Measurements from ENCODE around the gene ANKS6. TPM values are rescaled to one million over a fixed set of nuclear protein-coding genes. Genes with fewer than 3 reads are reported as not detected.

Gene ANKS6
- total and polyA plus RNA-seq, 9 of the 15 experiments (the other 6 are each of a cell fraction or from before 2014, with no cell fraction given): 9.9 to 74.5 (median 36.9) TPM

- TF ChIP-seq SMC3 (conservative IDR thresholded peaks at IDR 0.05; ENCODE audit: insufficient read depth, low read depth, low read length): no peak
- no peak for TF ChIP-seq JUNB (CRISPR knock-in tag; conservative IDR thresholded peaks at IDR 0.05)
- TF ChIP-seq FOXK1 (CRISPR knock-in tag; IDR thresholded peaks at IDR 0.05; ENCODE audit: borderline replicate concordance): no peak
- TF ChIP-seq ZNF324 (CRISPR knock-in tag; IDR thresholded peaks at IDR 0.05): no peak
- TF ChIP-seq, protein P1, sequence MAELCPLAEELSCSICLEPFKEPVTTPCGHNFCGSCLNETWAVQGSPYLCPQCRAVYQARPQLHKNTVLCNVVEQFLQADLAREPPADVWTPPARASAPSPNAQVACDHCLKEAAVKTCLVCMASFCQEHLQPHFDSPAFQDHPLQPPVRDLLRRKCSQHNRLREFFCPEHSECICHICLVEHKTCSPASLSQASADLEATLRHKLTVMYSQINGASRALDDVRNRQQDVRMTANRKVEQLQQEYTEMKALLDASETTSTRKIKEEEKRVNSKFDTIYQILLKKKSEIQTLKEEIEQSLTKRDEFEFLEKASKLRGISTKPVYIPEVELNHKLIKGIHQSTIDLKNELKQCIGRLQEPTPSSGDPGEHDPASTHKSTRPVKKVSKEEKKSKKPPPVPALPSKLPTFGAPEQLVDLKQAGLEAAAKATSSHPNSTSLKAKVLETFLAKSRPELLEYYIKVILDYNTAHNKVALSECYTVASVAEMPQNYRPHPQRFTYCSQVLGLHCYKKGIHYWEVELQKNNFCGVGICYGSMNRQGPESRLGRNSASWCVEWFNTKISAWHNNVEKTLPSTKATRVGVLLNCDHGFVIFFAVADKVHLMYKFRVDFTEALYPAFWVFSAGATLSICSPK (IDR thresholded peaks at IDR 0.05; ENCODE audit: borderline replicate concordance): peak; percentile 7; the same call in 1 of the 2 replicates
- TF ChIP-seq ZNF77 (CRISPR knock-in tag; IDR thresholded peaks at IDR 0.05): no peak
- no peak for TF ChIP-seq ILF3 (IDR thresholded peaks at IDR 0.05; ENCODE audit: borderline replicate concordance)
- no peak for TF ChIP-seq SRSF7 (optimal IDR thresholded peaks at IDR 0.05; ENCODE audit: low read depth, low read length)
- TF ChIP-seq, protein P2, sequence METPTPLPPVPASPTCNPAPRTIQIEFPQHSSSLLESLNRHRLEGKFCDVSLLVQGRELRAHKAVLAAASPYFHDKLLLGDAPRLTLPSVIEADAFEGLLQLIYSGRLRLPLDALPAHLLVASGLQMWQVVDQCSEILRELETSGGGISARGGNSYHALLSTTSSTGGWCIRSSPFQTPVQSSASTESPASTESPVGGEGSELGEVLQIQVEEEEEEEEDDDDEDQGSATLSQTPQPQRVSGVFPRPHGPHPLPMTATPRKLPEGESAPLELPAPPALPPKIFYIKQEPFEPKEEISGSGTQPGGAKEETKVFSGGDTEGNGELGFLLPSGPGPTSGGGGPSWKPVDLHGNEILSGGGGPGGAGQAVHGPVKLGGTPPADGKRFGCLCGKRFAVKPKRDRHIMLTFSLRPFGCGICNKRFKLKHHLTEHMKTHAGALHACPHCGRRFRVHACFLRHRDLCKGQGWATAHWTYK (CRISPR knock-in tag; IDR thresholded peaks at IDR 0.05): no peak
- no peak for TF ChIP-seq MBD1 (CRISPR knock-in tag; IDR thresholded peaks at IDR 0.05)
- no peak for TF ChIP-seq ZBTB26 (CRISPR knock-in tag; IDR thresholded peaks at IDR 0.05)
- TF ChIP-seq NFIX (CRISPR knock-in tag; IDR thresholded peaks at IDR 0.05; ENCODE audit: low read depth): no peak
- no peak for TF ChIP-seq SNIP1 (IDR thresholded peaks at IDR 0.05; ENCODE audit: low read depth)
- no peak; the same call in 1 of the 2 replicates for TF ChIP-seq ZNF24 (IDR thresholded peaks at IDR 0.05)
- TF ChIP-seq NFE2 (IDR thresholded peaks at IDR 0.05; ENCODE audit: low read depth): no peak
- no peak for TF ChIP-seq ZMIZ1 (IDR thresholded peaks at IDR 0.05; ENCODE audit: low read depth in 2 of 2, low read length in 2 of 2)
- peak; percentile 83 for TF ChIP-seq SMARCE1 (IDR thresholded peaks at IDR 0.05)
- TF ChIP-seq FOXP1 (CRISPR knock-in tag; IDR thresholded peaks at IDR 0.05): peak; percentile 77; the same call in 1 of the 2 replicates
Observed at GRCh38 chr9:98833090-98833956, 37.0 kb upstream of the ANKS6 start (continued).

Measured in K562 (cell line).